HG02759 (cell line): ENCODE results near the gene LAPTM4A.
"Not testable (repeated sequence)": the region's sequence is repeated elsewhere in the genome, so short reads cannot be mapped to it uniquely, and the experiment has no call there.

ENCODE experiments used
- ATAC-seq: cut with Tn5 transposase; IDR thresholded peaks from one replicate; pipeline ENCODE4 v1.9.1; 2021; ENCODE audit warnings: mild to moderate bottlenecking, moderate library complexity; ENCODE audit not compliant: unreplicated experiment

Gene LAPTM4A

GRCh38 chr2:20077411-20077940 lies 26.0 kb upstream of the LAPTM4A start:
- ATAC-seq: no peak

- ATAC-seq: no peak
Measured at GRCh38 chr2:20076757-20077156, 25.3 kb upstream of the LAPTM4A start.

- ATAC-seq: no peak
Measured at GRCh38 chr2:20074901-20075300, 23.5 kb upstream of the LAPTM4A start.

GRCh38 chr2:20074046-20074648 lies 22.7 kb upstream of the LAPTM4A start:
- not testable (repeated sequence) for ATAC-seq

- ATAC-seq: no peak
Measured at GRCh38 chr2:20073460-20073859, 22.0 kb upstream of the LAPTM4A start.

- ATAC-seq: no peak
Measured at GRCh38 chr2:20072436-20073158, 21.2 kb upstream of the LAPTM4A start.

GRCh38 chr2:20071397-20072383 lies 20.3 kb upstream of the LAPTM4A start:
- no peak for ATAC-seq

- no peak for ATAC-seq
Measured at GRCh38 chr2:20069756-20070155, 18.3 kb upstream of the LAPTM4A start.

- no peak for ATAC-seq
Measured at GRCh38 chr2:20067992-20068584, 16.7 kb upstream of the LAPTM4A start.

GRCh38 chr2:20065885-20066602 lies 14.6 kb upstream of the LAPTM4A start:
- no peak for ATAC-seq

- ATAC-seq: no peak
Measured at GRCh38 chr2:20064841-20065240, 13.4 kb upstream of the LAPTM4A start.

- ATAC-seq: no peak
Measured at GRCh38 chr2:20064421-20064820, 13.0 kb upstream of the LAPTM4A start.

- no peak for ATAC-seq
Measured at GRCh38 chr2:20062615-20063545, 11.5 kb upstream of the LAPTM4A start.

- no peak for ATAC-seq
Measured at GRCh38 chr2:20061940-20062339, 10.5 kb upstream of the LAPTM4A start.

- no peak for ATAC-seq
Measured at GRCh38 chr2:20061476-20061875, 10.0 kb upstream of the LAPTM4A start.

GRCh38 chr2:20060106-20060505 lies 8.7 kb upstream of the LAPTM4A start:
- ATAC-seq: no peak

GRCh38 chr2:20057268-20057667 lies 5.8 kb upstream of the LAPTM4A start:
- ATAC-seq: no peak

GRCh38 chr2:20054931-20055330 lies 3.5 kb upstream of the LAPTM4A start:
- ATAC-seq: no peak

GRCh38 chr2:20054119-20054518 lies 2.7 kb upstream of the LAPTM4A start:
- ATAC-seq: no peak
